Smooth muscle cell (in vitro differentiated cells): ENCODE results near the gene MPPED1. TPM values are rescaled to one million over a fixed set of nuclear protein-coding genes. Genes with fewer than 3 reads are reported as not detected.

Experiments used
- DNase-seq: peaks from one replicate; lab custom pipeline; 2025; ENCODE audit not compliant: unreplicated experiment; lab: John Stamatoyannopoulos, UW
- H2AFZ ChIP-seq: fragments of 200-600 bp; sonication (generic); 2 replicates; pipeline ENCODE4 v1.6.0; 2016; ENCODE audit warnings: antibody characterized with exemption, low read depth, mild to moderate bottlenecking
- H3F3A ChIP-seq: fragments of 200-600 bp; sonication (generic); 2 replicates; pipeline ENCODE4 v1.6.0; 2017; ENCODE audit warnings: antibody characterized with exemption, low read depth
- H3K27ac ChIP-seq: fragments of 200-600 bp; sonication (generic); 2 replicates; pipeline ENCODE4 v1.5.1; 2016; ENCODE audit warnings: low read depth, mild to moderate bottlenecking
- H3K27me3 ChIP-seq: fragments of 200-600 bp; sonication (generic); 2 replicates; pipeline ENCODE4 v1.6.1; 2016; ENCODE audit warnings: low read depth, mild to moderate bottlenecking
- H3K36me3 ChIP-seq: fragments of 200-600 bp; sonication (generic); 2 replicates; pipeline ENCODE4 v1.5.1; 2016; ENCODE audit warnings: low read depth
- H3K4me1 ChIP-seq: fragments of 200-600 bp; sonication (generic); 2 replicates; pipeline ENCODE4 v1.5.1; 2016; ENCODE audit warnings: low read depth
- H3K4me2 ChIP-seq: fragments of 200-600 bp; sonication (generic); 2 replicates; pipeline ENCODE4 v1.6.0; 2016; ENCODE audit warnings: mild to moderate bottlenecking
- H3K4me3 ChIP-seq: fragments of 200-600 bp; sonication (generic); 2 replicates; pipeline ENCODE4 v1.5.1; 2016; ENCODE audit warnings: mild to moderate bottlenecking
- H3K79me2 ChIP-seq: fragments of 200-600 bp; sonication (generic); 2 replicates; pipeline ENCODE4 v1.6.0; 2016; ENCODE audit warnings: low read depth, mild to moderate bottlenecking
- H3K9ac ChIP-seq: fragments of 200-600 bp; sonication (generic); 2 replicates; pipeline ENCODE4 v1.6.0; 2016; ENCODE audit warnings: low read depth
- H3K9me3 ChIP-seq: fragments of 200-600 bp; sonication (generic); replicated peaks from 2 replicates; pipeline ENCODE4 v1.5.1; 2016; ENCODE audit warnings: low read depth
- H4K20me1 ChIP-seq: fragments of 200-600 bp; sonication (generic); 2 replicates; pipeline ENCODE4 v1.6.0; 2016; ENCODE audit warnings: low read depth
- WGBS: methylation state at CpG from one replicate; pipeline ENCODE4 v1.1.7; 2016; ENCODE audit warnings: low lambda C conversion rate; 5-methylcytosine and 5-hydroxymethylcytosine counted together
- polyA plus RNA-seq: library from polyadenylated mRNA; unstranded; fragments of >200 nt; fragmentation: Nextera tagmentation; extraction: Ambion mirVana; gene quantifications from 2 replicates; pipeline ENCODE4 v1.2.1, GENCODE V29; 2016
- total RNA-seq: library from RNA; depleted of rRNA; stranded (reverse); fragments of >200 nt; gene quantifications from 2 replicates; pipeline ENCODE4 v1.2.3, GENCODE V29; 2014
- TF ChIP-seq, protein P1 (sequence below): fragments of 200-600 bp; sonication (generic); IDR thresholded peaks from 2 replicates; pipeline ENCODE4 v1.5.1; 2017; ENCODE audit warnings: borderline replicate concordance, mild to moderate bottlenecking, antibody characterized with exemption; ENCODE audit not compliant: insufficient read depth, poor library complexity, severe bottlenecking

MPPED1 gene
- total and polyA plus RNA-seq, 2 experiments from 2014 or later = not detected

DNA sequence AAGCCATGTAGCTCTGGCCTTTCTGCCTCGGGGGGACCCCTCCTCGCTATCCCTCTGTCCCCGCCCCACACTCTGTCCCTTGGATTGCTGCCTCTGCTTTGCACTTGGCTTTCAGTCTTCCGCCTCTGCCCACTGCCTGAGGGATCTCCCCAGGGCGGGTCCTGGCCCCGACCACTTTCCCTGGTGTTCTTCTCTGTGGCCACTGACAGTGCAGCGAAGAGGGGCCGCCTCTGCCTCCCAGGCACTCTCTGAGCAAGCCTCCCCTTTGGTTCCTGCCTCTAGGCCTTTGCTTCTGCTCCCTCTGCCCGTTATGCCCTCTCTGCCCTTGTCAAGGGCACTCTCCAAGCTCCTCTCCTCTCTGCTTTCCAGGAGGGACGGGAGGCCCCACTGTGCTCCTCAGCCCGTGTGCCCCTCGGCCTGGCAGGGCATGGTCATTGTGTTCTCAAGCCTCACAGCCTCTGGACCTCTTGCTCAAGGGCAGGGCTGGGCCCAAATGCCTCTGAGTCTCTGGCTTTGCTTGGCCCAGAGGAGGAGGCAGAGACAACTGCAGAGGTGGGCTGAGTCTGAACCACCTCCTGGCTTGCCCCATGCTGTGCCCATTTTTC lies 5.5 kb upstream of the MPPED1 start:
- no peak overlapping the region for H3K27ac ChIP-seq
- no peaks in the 10 kb centered on the region for H3K4me1 ChIP-seq
- no peaks in the 10 kb centered on the region for H3K36me3 ChIP-seq
- H3F3A ChIP-seq = no peaks in the 10 kb centered on the region
- H2AFZ ChIP-seq = no peak overlapping the region
- no peak overlapping the region for H3K4me3 ChIP-seq
- TF ChIP-seq, protein P1, sequence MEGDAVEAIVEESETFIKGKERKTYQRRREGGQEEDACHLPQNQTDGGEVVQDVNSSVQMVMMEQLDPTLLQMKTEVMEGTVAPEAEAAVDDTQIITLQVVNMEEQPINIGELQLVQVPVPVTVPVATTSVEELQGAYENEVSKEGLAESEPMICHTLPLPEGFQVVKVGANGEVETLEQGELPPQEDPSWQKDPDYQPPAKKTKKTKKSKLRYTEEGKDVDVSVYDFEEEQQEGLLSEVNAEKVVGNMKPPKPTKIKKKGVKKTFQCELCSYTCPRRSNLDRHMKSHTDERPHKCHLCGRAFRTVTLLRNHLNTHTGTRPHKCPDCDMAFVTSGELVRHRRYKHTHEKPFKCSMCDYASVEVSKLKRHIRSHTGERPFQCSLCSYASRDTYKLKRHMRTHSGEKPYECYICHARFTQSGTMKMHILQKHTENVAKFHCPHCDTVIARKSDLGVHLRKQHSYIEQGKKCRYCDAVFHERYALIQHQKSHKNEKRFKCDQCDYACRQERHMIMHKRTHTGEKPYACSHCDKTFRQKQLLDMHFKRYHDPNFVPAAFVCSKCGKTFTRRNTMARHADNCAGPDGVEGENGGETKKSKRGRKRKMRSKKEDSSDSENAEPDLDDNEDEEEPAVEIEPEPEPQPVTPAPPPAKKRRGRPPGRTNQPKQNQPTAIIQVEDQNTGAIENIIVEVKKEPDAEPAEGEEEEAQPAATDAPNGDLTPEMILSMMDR = no peak
- no peak for DNase-seq
- no peak overlapping the region for H3K9ac ChIP-seq
- H3K9me3 ChIP-seq = no peaks in the 10 kb centered on the region
- H3K4me2 ChIP-seq = no peak overlapping the region
- H3K79me2 ChIP-seq = no peaks in the 10 kb centered on the region
- H3K27me3 ChIP-seq = peaks cover 33% of the 10 kb centered on the region
- WGBS = 79% methylated on average over 12 of the region's 12 CpGs
- no peaks in the 10 kb centered on the region for H4K20me1 ChIP-seq

DNA sequence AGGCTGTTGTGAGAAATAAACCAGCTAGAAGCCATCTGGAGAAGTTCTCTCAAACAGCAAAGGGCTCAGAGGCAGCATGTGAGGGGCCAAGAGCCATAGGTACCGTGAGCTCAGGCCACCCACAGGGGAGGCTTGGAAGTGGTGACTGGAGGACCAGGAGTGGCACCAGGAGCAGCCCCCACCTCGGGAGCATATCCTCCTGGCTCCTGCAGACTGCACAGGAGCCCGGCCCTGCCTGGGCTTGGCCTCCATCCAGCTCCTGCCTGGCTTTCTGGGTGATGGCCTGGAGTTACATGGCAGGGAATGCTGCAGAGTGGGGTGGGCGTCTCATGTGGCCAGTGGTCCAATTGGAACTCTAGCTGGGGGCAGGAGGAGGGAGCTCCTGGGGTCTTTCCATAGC lies 4.2 kb upstream of the MPPED1 start:
- Histone ChIP-seq H3K4me3 (no peak overlapping the region), H3K27me3 (peaks cover 39% of the 10 kb centered on the region), H3K4me2 (no peak overlapping the region), H3K27ac (no peak overlapping the region), H2AFZ (no peak overlapping the region), H3K9ac (no peak overlapping the region), H3K79me2 (no peaks in the 10 kb centered on the region), H4K20me1 (no peaks in the 10 kb centered on the region), H3K36me3 (no peaks in the 10 kb centered on the region), H3F3A (no peaks in the 10 kb centered on the region), H3K9me3 (no peaks in the 10 kb centered on the region), H3K4me1 (peaks cover 4% of the 10 kb centered on the region)
- TF ChIP-seq, protein P1 = no peak
- WGBS = 72% methylated on average over 4 of the region's 4 CpGs
- DNase-seq = no peak

DNA sequence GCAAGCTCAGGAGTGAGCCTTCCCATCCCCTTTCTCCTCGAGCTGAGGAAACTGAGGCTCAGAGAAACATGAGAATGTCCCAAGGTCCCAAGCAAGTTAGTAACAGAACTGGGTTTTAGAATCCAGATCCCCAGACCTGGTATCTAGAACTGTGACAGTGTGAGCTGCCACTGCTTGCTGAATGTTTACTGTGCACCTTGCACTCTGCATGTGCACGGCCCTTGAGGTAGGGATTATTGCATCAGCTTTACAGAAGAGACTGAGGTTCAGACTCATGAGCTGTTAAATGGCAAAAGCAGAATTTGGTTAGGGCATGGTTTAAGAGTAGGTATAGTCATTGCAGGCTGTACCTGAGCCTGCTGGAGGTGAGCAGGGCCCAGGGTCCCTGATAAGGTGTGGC lies 3.8 kb upstream of the MPPED1 start:
- Histone ChIP-seq H3K9me3 (no peaks in the 10 kb centered on the region), H3F3A (no peaks in the 10 kb centered on the region), H3K4me3 (no peak overlapping the region), H3K9ac (no peak overlapping the region), H3K4me2 (no peak overlapping the region), H3K4me1 (peaks cover 8% of the 10 kb centered on the region), H2AFZ (no peak overlapping the region), H3K27me3 (peaks cover 39% of the 10 kb centered on the region), H3K79me2 (no peaks in the 10 kb centered on the region), H3K27ac (no peak overlapping the region), H3K36me3 (no peaks in the 10 kb centered on the region), H4K20me1 (no peaks in the 10 kb centered on the region)
- WGBS = 95% methylated on average over 2 of the region's 2 CpGs
- no peak for DNase-seq
- TF ChIP-seq, protein P1 = no peak

DNA sequence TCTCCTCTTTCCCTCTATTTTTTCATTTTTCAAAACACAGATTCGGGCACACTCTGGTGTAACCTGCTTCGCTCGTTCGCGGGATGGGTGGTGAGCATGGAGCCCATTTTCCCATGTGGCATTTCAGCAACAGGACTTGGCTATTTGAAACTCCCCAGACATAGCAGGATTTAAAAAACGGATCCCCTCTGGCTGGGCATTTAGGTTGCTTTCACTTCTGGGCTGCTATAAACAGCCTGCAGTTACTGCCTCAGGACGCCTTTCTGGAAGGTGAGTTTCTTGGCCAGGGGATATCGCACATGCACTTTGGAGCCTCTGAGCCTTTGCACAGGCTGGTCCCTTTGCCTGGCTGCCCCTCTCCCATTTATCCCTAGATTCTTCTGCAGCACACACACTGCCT lies 2.8 kb upstream of the MPPED1 start:
- peaks cover 50% of the 10 kb centered on the region for H3K27me3 ChIP-seq
- WGBS = 87% methylated on average over 8 of the region's 8 CpGs
- TF ChIP-seq, protein P1 = no peak

More for the DNA sequence above, 2.8 kb upstream of the MPPED1 start:
- H3K9ac ChIP-seq = no peak overlapping the region
- H3K4me3 ChIP-seq = no peak overlapping the region
- no peaks in the 10 kb centered on the region for H3F3A ChIP-seq
- H3K4me1 ChIP-seq = peaks cover 11% of the 10 kb centered on the region
- H2AFZ ChIP-seq = no peak overlapping the region
- H3K27ac ChIP-seq = no peak overlapping the region
- no peaks in the 10 kb centered on the region for H3K36me3 ChIP-seq
- DNase-seq = no peak
- no peak overlapping the region for H3K4me2 ChIP-seq
- H4K20me1 ChIP-seq = no peaks in the 10 kb centered on the region
- H3K9me3 ChIP-seq = no peaks in the 10 kb centered on the region
- no peaks in the 10 kb centered on the region for H3K79me2 ChIP-seq
